ENCODE data around the gene PIGS. TPM values are rescaled to one million over a fixed set of nuclear protein-coding genes. Genes with fewer than 3 reads are reported as not detected.

Gene PIGS
- total RNA-seq, 4 donors from 2014 or later = 34.9 to 86.7 (median 46.9) TPM

DNA sequence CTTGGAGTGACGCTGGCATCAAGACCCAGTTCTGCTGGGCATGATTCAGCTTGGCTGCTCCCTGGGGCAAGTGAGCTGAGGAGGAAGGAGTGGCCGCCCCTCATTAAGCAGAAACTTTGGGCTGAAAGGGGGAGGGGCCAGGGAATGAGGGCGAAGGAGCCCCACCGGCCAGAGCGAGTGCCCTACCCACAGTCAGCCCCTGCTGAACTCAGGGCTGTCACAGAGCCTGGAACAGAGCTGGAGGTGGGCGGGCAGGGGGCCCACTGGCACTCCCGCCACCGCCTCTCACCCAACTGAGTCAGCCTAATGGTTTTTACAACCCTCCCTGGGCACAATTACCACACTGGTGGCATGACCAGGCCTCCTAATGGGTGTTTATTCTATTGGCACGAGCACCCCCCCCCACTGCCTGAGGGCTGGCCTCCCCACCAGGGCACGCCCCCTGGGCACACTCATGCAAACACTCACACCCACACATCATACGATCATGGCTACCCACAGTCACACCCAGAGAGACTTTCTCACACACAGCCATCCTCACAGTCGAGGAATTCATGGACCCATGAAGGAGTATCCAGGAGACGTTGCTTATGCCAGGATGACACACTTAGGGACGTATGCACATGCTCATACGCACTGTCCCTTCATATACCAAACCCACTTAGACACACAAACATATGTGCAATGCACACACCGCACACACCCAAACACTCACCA is 38.1 kb downstream of the PIGS start:
- TF ChIP-seq, protein P1, sequence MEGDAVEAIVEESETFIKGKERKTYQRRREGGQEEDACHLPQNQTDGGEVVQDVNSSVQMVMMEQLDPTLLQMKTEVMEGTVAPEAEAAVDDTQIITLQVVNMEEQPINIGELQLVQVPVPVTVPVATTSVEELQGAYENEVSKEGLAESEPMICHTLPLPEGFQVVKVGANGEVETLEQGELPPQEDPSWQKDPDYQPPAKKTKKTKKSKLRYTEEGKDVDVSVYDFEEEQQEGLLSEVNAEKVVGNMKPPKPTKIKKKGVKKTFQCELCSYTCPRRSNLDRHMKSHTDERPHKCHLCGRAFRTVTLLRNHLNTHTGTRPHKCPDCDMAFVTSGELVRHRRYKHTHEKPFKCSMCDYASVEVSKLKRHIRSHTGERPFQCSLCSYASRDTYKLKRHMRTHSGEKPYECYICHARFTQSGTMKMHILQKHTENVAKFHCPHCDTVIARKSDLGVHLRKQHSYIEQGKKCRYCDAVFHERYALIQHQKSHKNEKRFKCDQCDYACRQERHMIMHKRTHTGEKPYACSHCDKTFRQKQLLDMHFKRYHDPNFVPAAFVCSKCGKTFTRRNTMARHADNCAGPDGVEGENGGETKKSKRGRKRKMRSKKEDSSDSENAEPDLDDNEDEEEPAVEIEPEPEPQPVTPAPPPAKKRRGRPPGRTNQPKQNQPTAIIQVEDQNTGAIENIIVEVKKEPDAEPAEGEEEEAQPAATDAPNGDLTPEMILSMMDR (IDR thresholded peaks at IDR 0.05; ENCODE audit: low read depth) = no peak

DNA sequence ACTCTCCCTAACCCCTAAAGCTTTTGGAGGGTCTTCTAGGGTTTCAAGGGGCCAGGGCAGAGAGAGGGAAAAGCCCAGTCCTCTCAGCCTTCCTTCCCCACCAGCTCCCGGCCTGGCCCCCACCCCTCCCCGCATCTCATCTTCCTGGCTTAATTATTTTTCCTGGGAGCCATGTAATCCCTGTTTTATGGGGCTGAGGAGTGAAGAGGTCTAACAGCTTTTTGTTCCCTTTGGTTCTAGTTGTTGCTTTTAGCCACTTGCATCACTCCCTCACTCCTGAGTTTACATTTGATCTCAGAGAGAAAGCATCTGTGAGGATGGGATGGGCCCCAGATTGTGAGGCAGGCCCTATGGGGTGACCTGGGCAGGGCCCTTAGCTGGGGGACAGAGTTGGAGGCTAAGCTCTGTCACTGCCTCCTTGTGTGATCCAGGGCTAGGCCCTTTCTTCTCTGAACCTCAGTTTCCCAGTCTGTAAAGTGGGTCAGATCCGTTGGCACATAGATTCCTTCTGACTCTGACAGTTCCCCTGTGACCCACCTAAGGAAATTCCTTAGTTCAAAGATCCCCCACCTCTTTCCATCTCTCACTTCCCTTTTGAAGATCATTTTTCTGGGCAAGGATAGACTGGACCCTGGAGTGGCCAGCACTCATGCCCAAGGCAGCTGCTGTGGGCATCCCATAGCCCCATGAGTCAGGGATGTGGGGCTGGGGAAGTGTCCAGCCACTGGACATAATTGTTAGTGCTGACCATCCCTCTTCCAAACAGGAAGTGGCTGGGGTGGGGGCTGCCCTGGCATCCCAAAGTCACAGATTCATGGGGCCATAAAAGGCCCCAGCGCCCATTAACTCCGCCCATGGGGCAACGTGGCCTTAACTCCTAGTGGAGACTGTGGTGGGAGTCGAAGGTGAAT is 39.0 kb downstream of the PIGS start:
- TF ChIP-seq, protein P1 (IDR thresholded peaks at IDR 0.05; ENCODE audit: low read depth) = no peak

DNA sequence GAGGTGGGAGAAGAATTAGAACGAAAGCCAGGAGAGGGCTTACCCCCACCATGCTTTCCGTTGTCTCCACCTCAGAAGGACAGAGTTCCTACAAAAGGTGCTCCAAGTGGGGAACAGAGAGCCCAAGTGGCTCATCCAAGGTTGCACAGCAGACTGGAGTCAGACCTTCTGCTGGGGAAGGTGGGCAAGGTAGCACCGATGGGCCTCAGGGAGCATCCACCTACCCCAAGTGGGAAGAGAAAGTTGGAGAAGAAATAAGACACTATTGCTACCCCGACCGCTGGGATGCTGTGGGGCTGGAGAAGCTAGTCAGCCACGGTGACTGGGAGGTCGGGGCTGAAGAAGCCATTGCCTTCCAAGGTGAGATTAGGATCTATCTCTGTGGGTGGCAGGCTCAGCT is 40.4 kb downstream of the PIGS start:
- TF ChIP-seq, protein P1 (IDR thresholded peaks at IDR 0.05; ENCODE audit: low read depth) = no peak

DNA sequence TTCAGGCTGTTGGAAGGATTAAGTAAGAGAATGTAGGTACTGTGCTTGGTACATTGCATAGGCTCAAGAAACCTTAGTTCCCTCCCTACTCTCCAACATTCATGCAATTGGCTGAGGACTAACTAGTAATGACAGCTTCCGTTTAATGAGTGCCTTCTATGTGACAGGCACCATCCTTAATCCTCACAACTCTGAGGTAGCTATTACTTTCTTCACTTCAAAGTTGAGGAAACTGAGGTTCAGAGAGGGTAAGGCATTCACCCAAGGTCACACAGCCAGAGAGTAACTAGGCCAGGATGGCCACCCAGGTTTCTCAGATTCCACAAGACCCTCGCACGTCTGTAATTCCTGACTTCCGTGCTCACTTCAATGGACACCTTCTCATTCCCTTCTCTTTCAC is 41.1 kb downstream of the PIGS start:
- TF ChIP-seq, protein P1 (IDR thresholded peaks at IDR 0.05; ENCODE audit: low read depth) = no peak

DNA sequence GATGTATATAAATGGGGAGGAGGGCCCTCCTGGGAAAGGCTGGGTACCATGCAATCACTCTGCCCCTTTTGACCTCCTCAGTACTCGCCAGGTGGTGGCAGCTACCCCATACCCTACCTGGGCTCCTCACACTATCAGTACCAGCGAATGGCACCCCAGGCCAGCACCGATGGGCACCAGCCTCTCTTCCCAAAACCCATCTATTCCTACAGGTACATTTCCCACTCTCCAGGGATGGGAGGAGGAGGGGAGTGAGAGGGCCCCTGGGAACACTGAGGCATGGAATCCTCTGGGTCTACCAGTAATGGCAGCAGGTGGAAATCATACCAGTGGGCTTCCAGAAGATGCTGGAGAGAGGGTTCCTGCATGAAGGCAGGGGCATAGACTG is 42.3 kb downstream of the PIGS start:
- TF ChIP-seq, protein P1 (IDR thresholded peaks at IDR 0.05; ENCODE audit: low read depth) = no peak

DNA sequence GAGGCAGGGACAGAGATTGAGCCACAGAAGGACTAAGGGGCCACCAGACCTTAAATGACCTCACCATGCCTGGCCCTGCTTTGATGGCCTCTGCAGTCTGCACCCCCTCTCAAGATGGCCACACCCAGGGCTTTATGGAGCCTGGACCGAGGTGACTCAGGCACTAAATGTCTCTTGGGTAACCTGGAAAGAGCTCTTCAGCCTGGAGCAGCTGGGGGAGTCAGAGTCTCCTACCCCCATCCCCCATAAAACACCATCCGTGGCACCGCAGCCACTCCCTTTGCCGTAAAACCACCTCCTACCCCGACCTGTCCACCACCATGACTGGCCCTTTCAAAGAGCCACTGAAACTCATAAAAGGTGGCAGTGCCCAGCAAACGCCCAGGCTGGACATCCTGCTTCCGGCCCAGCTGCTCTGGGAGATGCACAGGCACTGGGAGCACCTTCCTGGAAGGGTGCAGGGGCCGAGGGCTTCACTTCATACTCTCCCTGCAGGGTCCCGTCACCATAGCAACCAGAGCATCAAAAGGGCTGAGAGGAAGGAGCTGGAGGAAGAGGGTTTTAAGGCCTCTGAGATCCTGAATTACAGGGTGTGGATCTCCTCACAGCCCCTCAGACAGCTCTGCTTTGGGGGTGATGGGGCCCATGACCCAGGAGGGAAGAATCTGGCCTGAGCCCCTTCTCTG is 42.9 kb downstream of the PIGS start:
- TF ChIP-seq, protein P1 (IDR thresholded peaks at IDR 0.05; ENCODE audit: low read depth) = no peak

DNA sequence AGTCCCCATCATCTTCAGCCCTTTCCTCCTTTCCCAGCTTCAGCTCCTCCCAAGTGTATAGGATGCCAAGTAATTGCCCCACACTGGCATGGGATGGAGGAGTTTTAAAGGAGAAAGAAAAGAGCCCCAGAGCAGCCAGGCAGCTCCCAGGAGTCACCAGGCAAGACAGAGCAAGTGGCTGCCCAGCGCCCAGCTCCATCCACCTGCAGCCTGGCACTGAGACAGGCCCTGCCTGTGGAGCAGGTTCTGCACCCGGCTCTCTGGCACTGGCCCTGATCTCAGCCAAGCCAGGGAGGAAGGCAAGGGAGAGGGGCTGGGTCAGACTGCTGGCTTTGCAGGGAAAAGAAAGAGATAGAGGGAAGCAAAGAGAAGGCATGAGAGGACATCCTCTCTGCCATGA is 43.5 kb downstream of the PIGS start:
- TF ChIP-seq, protein P1 (IDR thresholded peaks at IDR 0.05; ENCODE audit: low read depth) = no peak

All from subcutaneous adipose tissue (tissue), 4 donors.